HL-60 (cell line): ENCODE data around the gene LYRM2.

Source experiments
- CTCF ChIP-seq: IDR thresholded peaks from one replicate; pipeline ENCODE4 v1.5.1; 2011; ENCODE audit warnings: low read length, control low read depth, inconsistent platforms; ENCODE audit not compliant: insufficient read depth
- GABPA ChIP-seq: IDR thresholded peaks from 2 replicates; pipeline ENCODE4 v1.6.1; 2012; ENCODE audit warnings: low read depth
- POLR2AphosphoS5 ChIP-seq: IDR thresholded peaks from 2 replicates; pipeline ENCODE4 v1.6.1; 2012; ENCODE audit warnings: low read depth
- REST ChIP-seq: IDR thresholded peaks from 2 replicates; pipeline ENCODE4 v1.6.1; 2012; ENCODE audit warnings: low read depth; ENCODE audit not compliant: insufficient replicate concordance

GRCh38 chr6:89542866-89543265, 95.7 kb downstream of the LYRM2 start:
- TF ChIP-seq CTCF (no peak), REST (no peak), POLR2AphosphoS5 (no peak), GABPA (no peak)
